HPDE6-E6E7 (cell line): ENCODE results near the gene RASA4.
"Not testable (repeated sequence)": the region's sequence is repeated elsewhere in the genome, so short reads cannot be mapped to it uniquely, and the experiment has no call there.

Experiments used
- DNase-seq: peaks from one replicate; pipeline ENCODE4 v3.0.0; 2011; ENCODE audit warnings: missing footprints; ENCODE audit errors: extremely low spot score

The RASA4 gene

GRCh38 chr7:102616507-102617125, at the start of gene RASA4:
Gene RASA4 (minus strand): TSS chr7:102616756. CDS start chr7:102616689, 67 bp downstream.
- not testable (repeated sequence) for DNase-seq

GRCh38 chr7:102664765-102665164, 48.2 kb upstream of the RASA4 start:
- DNase-seq: not testable (repeated sequence)

- DNase-seq: not testable (repeated sequence)
Measured at GRCh38 chr7:102649924-102650323, 33.4 kb upstream of the RASA4 start, which contains the start of gene SPDYE2B. Gene SPDYE2B (plus strand): TSS chr7:102650319. CDS start chr7:102652349, 2,030 bp downstream.

- not testable (repeated sequence) for DNase-seq
Measured at GRCh38 chr7:102647813-102648212, 31.3 kb upstream of the RASA4 start.

DNA sequence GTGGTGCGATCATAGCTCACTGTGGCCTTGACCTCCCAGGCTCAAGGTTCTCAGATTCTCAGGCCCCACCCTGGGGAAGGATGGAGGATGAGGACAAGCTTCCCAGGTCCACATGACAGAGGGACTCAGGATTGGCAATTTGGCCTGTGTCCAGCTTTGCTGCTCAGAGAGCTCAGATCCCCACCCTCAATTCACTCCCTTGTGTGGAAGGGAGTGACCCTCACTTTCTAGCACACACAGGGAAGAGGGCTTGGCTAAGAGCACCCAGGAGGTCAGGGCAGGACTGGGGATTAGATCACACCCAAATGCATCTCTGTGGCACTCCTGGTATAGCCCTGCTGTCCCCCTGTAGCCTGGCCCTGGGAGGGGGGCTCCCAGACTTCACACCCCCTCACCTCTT, 26.8 kb upstream of the RASA4 start:
- DNase-seq: not testable (repeated sequence)

GRCh38 chr7:102642691-102643090, 26.1 kb upstream of the RASA4 start, which contains the start of gene UPK3BL1:
Gene UPK3BL1 (minus strand): TSS chr7:102642791. CDS start chr7:102642741, 50 bp downstream.
- not testable (repeated sequence) for DNase-seq

DNA sequence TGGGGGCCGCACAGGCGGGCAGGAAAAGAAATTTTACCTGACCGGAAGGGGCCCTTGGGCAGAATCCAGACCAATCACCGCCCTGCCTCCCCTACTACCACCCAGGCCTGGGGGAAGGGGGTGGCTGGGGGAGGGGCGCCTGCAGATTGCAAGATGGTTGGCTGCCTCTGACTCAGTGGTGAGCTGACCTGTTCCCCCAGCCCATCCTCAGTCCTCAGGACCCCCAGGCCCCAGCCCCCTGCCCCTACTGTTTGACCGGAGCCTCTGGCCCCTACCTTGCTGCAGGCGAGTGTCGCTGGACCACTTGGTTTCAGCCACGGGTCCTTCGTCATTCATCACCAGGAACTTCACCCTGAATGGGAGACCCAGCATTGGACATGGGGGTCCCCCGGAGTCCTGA, 22.3 kb upstream of the RASA4 start:
- DNase-seq: not testable (repeated sequence)

GRCh38 chr7:102636956-102637355, 20.4 kb upstream of the RASA4 start:
- not testable (repeated sequence) for DNase-seq

GRCh38 chr7:102635354-102635753, 18.8 kb upstream of the RASA4 start:
- not testable (repeated sequence) for DNase-seq

DNA sequence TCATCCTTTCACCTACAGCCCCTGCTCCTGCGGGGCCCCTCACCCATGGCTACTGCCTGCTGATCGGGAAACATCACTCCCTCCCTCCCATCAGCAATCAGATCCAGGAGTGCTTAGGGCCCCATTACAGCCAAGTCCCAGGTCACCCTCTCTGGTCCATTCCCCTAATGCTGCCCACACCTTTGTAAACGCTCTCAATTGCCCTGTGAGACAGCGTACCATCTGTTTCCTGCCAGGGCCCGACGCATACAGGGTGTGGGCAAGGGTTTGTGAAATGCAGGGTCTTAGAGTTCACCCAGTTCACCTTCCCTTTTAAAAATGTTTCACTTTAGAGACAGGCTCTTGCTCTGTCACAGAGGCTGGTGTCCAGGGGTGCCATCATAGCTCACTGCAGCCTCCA, 17.7 kb upstream of the RASA4 start:
- not testable (repeated sequence) for DNase-seq

- not testable (repeated sequence) for DNase-seq
Measured at GRCh38 chr7:102630622-102631021, 14.1 kb upstream of the RASA4 start.

- not testable (repeated sequence) for DNase-seq
Measured at GRCh38 chr7:102627271-102627904, 10.8 kb upstream of the RASA4 start.

GRCh38 chr7:102618122-102618521, 1.6 kb upstream of the RASA4 start:
- not testable (repeated sequence) for DNase-seq

GRCh38 chr7:102615930-102616329, 626 bp downstream of the RASA4 start:
- not testable (repeated sequence) for DNase-seq

GRCh38 chr7:102614873-102615272, 1.7 kb downstream of the RASA4 start:
- not testable (repeated sequence) for DNase-seq

- not testable (repeated sequence) for DNase-seq
Measured at GRCh38 chr7:102614346-102614697, 2.2 kb downstream of the RASA4 start.

- DNase-seq: not testable (repeated sequence)
Measured at GRCh38 chr7:102613575-102614345, 2.8 kb downstream of the RASA4 start.

- DNase-seq: not testable (repeated sequence)
Measured at GRCh38 chr7:102611675-102612325, 4.8 kb downstream of the RASA4 start.

DNA sequence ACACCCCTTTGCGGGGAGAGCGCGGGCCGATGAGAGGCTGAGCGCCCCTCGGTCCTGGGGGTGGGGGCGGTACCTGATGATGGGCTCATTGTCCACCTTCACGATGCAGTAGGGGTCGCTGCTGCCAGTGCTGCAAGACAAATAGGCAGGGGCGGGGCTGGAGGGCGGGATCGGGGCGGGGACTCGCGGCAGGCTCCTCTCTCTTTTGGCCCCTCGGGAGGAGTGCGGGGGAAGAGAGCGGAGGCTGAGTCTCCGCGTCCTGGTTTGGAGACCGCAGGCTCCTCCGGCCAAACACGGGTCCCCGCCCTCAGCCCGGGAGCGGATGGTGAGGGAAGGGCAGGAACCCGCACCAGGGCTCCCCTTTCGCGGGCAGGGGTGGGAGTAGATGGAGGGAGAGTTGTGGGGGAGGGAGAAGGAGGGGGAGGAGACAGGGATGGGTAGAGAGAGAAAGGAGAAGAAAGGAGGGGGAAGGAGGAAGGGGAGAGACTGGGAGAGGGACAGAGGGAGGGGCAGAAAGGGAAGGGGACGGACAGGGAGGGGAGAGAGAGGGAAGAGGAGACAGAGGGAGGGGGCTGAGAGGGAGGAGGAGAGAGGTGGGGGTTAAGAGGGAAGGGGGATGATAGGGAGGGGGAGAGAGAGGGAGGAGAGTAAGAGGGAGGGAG, 5.4 kb downstream of the RASA4 start:
- not testable (repeated sequence) for DNase-seq

DNA sequence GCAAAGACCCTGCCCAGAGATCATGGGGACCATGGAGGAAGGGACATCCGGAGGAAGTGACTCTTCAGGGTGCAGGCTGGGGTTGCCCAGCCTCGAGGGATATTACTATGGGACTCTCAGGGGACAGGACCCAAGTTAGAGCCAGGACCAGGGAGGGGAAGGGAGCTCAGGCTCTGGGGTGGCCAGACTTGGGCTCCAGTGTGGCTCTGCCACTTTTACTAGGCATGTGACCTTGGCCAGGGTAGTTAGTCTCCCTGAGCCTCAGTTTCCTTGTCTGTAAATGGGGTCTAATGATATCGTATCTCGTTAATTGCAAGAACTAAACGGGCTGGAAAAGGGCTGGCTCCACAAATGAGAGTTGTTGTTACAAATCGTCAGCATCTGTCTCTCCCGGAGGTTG, 6.1 kb downstream of the RASA4 start:
- not testable (repeated sequence) for DNase-seq

DNA sequence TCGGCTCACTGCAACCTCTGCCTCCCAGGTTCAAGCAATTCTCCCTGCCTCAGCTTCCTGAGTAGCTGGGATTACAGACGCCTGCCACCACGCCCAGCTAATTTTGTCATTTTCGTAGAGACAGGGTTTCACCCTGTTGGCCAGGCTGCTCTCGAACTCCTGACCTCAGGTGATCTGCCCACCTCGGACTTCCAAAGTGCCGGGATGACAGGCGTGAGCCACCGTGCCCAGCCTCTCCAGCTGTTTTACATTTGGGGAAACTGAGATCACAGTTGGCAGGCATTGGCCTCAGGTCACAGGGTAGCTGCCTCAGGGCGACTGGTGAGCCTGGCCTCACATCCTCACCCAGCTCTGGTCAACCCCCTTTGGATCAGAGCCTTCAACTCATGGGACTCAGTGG, 6.8 kb downstream of the RASA4 start:
- DNase-seq: not testable (repeated sequence)
